PC-3 (cell line): ENCODE results near the gene NKX2-3. TPM values are rescaled to one million over a fixed set of nuclear protein-coding genes. Genes with fewer than 3 reads are reported as not detected.

Experiments used
- ATAC-seq: fragments of 200-7000 bp; cut with Tn5 transposase; 2 replicates; pipeline ENCODE4 v1.9.1; 2020; ENCODE audit warnings: mild to moderate bottlenecking, moderate library complexity
- BruUV-seq: library from RNA; stranded (reverse); fragments of 400-500 nt; replicated peaks from 2 replicates; lab custom pipeline; 2021; lab: Mats Ljungman, UMichigan
- CTCF ChIA-PET: fragments of 300-600 bp; sonication (Branson Sonifier 250); formaldehyde crosslinking; loops from one replicate; lab custom pipeline; 2022; ENCODE audit warnings: antibody characterized with exemption; lab: Charles Lee
- POLR2A ChIA-PET: fragments of 300-600 bp; sonication (Branson Sonifier 250); formaldehyde crosslinking; loops from one replicate; lab custom pipeline; 2022; ENCODE audit warnings: antibody characterized with exemption; ENCODE audit not compliant: unreplicated experiment; lab: Charles Lee
- DNase-seq: peaks from one replicate; pipeline ENCODE4 v3.0.0-alpha.2; 2015
- H2AFZ ChIP-seq: fragments of 300-600 bp; sonication (generic); 2 replicates; pipeline ENCODE4 v1.6.0; 2016; ENCODE audit warnings: antibody characterized with exemption, low read length
- H3F3A ChIP-seq: fragments of 300-600 bp; sonication (generic); one replicate; pipeline ENCODE4 v1.6.0; 2017; ENCODE audit warnings: antibody characterized with exemption, low read length, control low read depth, mild to moderate bottlenecking; ENCODE audit not compliant: unreplicated experiment
- H3K27ac ChIP-seq: fragments of 300-600 bp; sonication (generic); 2 replicates; pipeline ENCODE4 v1.5.1; 2016; ENCODE audit warnings: mild to moderate bottlenecking, low read length
- H3K27me3 ChIP-seq: fragments of 300-600 bp; sonication (generic); 2 replicates; pipeline ENCODE4 v1.6.1; 2016; ENCODE audit warnings: low read length, mixed read lengths
- H3K36me3 ChIP-seq: fragments of 300-600 bp; sonication (generic); 2 replicates; pipeline ENCODE4 v1.6.1; 2016; ENCODE audit warnings: low read depth, mixed run types, low read length, mixed read lengths
- H3K4me1 ChIP-seq: fragments of 300-600 bp; sonication (generic); 2 replicates; pipeline ENCODE4 v1.5.1; 2016; ENCODE audit warnings: low read length; ENCODE audit not compliant: insufficient read depth
- H3K4me2 ChIP-seq: fragments of 300-600 bp; sonication (generic); 2 replicates; pipeline ENCODE4 v1.6.0; 2016; ENCODE audit warnings: low read length
- H3K4me3 ChIP-seq: fragments of 300-600 bp; sonication (generic); 2 replicates; pipeline ENCODE4 v1.5.1; 2016; ENCODE audit warnings: mild to moderate bottlenecking, low read length, mixed read lengths
- H3K79me2 ChIP-seq: fragments of 300-600 bp; sonication (generic); 2 replicates; pipeline ENCODE4 v1.6.1; 2017; ENCODE audit warnings: low read length, mixed read lengths
- H3K9ac ChIP-seq: fragments of 300-600 bp; sonication (generic); 2 replicates; pipeline ENCODE4 v1.6.0; 2016; ENCODE audit warnings: mild to moderate bottlenecking, low read length
- H3K9me2 ChIP-seq: fragments of 300-600 bp; sonication (generic); replicated peaks from 2 replicates; pipeline ENCODE4 v1.6.1; 2016; ENCODE audit warnings: mixed run types, low read length, mixed read lengths
- H3K9me3 ChIP-seq: fragments of 300-600 bp; sonication (generic); 2 replicates; pipeline ENCODE4 v1.6.1; 2016; ENCODE audit warnings: low read length, mixed read lengths
- H4K20me1 ChIP-seq: fragments of 300-600 bp; sonication (generic); 2 replicates; pipeline ENCODE4 v1.6.1; 2016; ENCODE audit warnings: low read length, mixed read lengths
- EZH2 ChIP-seq: fragments of 300-600 bp; sonication (generic); IDR thresholded peaks from one replicate; pipeline ENCODE4 v1.6.1; 2017; ENCODE audit warnings: antibody characterized with exemption, mild to moderate bottlenecking, low read length; ENCODE audit not compliant: unreplicated experiment
- EZH2phosphoT487 ChIP-seq: fragments of 300-600 bp; sonication (generic); IDR thresholded peaks from 2 replicates; pipeline ENCODE4 v1.6.1; 2018; ENCODE audit warnings: mild to moderate bottlenecking, antibody characterized with exemption, low read length, borderline replicate concordance
- intact Hi-C: fragments of 100-400 bp; cut with micrococcal nuclease; formaldehyde crosslinking; loops from 2 replicates; pipeline ENCODE4 v1.9.0; 2023
- total RNA-seq: library from RNA; depleted of rRNA; stranded (reverse); fragments of >200 nt; gene quantifications from 2 replicates; pipeline ENCODE4 v1.2.3, GENCODE V29; 2014
- TF ChIP-seq, protein P1 (sequence below): fragments of 300-600 bp; sonication (generic); conservative IDR thresholded peaks from 2 replicates; pipeline ENCODE4 v1.5.1; 2017; ENCODE audit warnings: antibody characterized with exemption, low read depth, mild to moderate bottlenecking, low read length

Gene NKX2-3
- total RNA-seq, 1 experiment from 2014 or later: 0.07 TPM

DNA sequence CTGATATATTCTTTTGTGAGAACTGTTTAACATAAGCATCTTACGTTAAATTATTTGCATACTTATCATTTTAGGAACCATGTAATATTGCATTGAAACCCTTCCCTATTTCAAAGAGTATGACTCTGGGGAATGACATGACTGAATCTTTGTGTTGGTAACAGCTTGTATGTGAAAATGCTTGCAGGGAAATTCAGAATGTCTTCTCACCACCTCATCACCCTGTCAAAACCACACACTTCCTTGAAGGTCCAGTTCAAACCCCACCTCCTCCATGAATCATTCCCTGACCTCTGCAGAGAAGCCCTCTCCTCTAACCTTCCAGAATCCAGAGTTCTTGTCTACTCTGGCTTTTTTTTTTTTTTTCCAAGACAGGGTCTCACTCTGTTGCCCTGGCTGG, 26.3 kb upstream of the NKX2-3 start:
- POLR2A ChIA-PET: no interaction called here
- Histone ChIP-seq H3K79me2 (no peaks in the 10 kb centered on the region), H3K9me2 (no peaks in the 10 kb centered on the region), H3K9ac (no peak overlapping the region), H2AFZ (no peak overlapping the region), H3K36me3 (no peaks in the 10 kb centered on the region), H3K4me3 (no peak overlapping the region), H4K20me1 (no peaks in the 10 kb centered on the region), H3F3A (no peaks in the 10 kb centered on the region), H3K9me3 (no peaks in the 10 kb centered on the region), H3K27me3 (peaks cover 12% of the 10 kb centered on the region), H3K4me1 (no peaks in the 10 kb centered on the region), H3K4me2 (no peak overlapping the region), H3K27ac (no peak overlapping the region)
- TF ChIP-seq, protein P1, sequence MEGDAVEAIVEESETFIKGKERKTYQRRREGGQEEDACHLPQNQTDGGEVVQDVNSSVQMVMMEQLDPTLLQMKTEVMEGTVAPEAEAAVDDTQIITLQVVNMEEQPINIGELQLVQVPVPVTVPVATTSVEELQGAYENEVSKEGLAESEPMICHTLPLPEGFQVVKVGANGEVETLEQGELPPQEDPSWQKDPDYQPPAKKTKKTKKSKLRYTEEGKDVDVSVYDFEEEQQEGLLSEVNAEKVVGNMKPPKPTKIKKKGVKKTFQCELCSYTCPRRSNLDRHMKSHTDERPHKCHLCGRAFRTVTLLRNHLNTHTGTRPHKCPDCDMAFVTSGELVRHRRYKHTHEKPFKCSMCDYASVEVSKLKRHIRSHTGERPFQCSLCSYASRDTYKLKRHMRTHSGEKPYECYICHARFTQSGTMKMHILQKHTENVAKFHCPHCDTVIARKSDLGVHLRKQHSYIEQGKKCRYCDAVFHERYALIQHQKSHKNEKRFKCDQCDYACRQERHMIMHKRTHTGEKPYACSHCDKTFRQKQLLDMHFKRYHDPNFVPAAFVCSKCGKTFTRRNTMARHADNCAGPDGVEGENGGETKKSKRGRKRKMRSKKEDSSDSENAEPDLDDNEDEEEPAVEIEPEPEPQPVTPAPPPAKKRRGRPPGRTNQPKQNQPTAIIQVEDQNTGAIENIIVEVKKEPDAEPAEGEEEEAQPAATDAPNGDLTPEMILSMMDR: no peak
- TF ChIP-seq EZH2 (no peak), EZH2phosphoT487 (no peak)
- intact Hi-C loops: no loop called here
- no peak for DNase-seq
- ATAC-seq: no peak
- BruUV-seq: no TSS peak
- CTCF ChIA-PET: no interaction called here

DNA sequence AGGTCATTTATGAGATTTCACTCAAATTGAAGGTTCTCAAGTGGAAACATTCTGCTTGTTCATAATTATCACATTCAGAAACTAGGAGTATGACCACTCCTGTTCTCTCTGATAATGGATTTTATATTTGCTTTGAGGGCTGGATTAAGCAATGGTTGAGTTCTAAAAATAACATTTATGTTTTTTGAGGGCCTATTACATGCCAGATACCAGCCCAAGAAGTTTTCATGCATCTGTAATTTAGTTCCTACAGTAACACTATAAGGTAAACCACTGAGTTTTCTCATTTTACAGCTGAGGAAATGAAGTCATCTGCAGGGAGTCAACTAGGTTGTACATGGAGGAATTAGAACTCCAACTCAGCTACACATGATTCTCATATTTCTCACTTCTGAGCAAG, 25.5 kb upstream of the NKX2-3 start:
- BruUV-seq: no TSS peak
- DNase-seq (no peak), ATAC-seq (no peak)
- Histone ChIP-seq H3K36me3 (no peaks in the 10 kb centered on the region), H3K4me1 (no peaks in the 10 kb centered on the region), H4K20me1 (no peaks in the 10 kb centered on the region), H3K79me2 (no peaks in the 10 kb centered on the region), H3K9me3 (no peaks in the 10 kb centered on the region), H3K4me3 (no peak overlapping the region), H3K4me2 (no peak overlapping the region), H3K9me2 (no peaks in the 10 kb centered on the region), H2AFZ (no peak overlapping the region), H3K9ac (no peak overlapping the region), H3K27me3 (peaks cover 12% of the 10 kb centered on the region), H3F3A (no peaks in the 10 kb centered on the region), H3K27ac (no peak overlapping the region)
- intact Hi-C loops: no loop called here
- POLR2A ChIA-PET: no interaction called here
- CTCF ChIA-PET: no interaction called here
- TF ChIP-seq, protein P1: no peak

DNA sequence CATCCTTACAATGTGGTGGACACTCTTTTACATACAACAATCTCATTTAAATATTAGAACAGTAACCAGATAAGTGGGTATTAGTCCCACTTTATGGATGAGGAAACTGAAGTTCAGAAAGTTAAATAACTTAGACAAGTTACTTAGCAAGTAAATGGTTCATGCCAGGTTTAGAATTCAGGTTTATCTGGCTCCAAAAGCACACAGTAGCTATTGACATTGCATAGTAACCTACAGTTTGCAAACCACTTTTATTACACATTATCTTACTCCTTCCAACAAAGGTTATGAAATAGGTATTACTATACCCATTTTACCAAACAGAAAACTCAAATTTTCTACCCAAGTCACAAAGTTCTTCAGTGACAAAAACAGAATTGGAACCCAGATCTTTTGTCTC, 19.7 kb upstream of the NKX2-3 start:
- Histone ChIP-seq H2AFZ (no peak overlapping the region), H3K79me2 (no peaks in the 10 kb centered on the region), H3K4me2 (no peak overlapping the region), H3K9me3 (no peaks in the 10 kb centered on the region), H3F3A (no peaks in the 10 kb centered on the region), H3K9me2 (no peaks in the 10 kb centered on the region), H3K36me3 (no peaks in the 10 kb centered on the region), H3K9ac (no peak overlapping the region), H3K4me3 (no peak overlapping the region), H4K20me1 (no peaks in the 10 kb centered on the region), H3K27ac (no peak overlapping the region), H3K27me3 (peaks cover 14% of the 10 kb centered on the region), H3K4me1 (no peaks in the 10 kb centered on the region)
- intact Hi-C loops: no loop called here
- TF ChIP-seq, protein P1: no peak
- TF ChIP-seq EZH2phosphoT487 (no peak), EZH2 (no peak)
- no peak for DNase-seq
- ChIA-PET CTCF (no interaction called here), POLR2A (no interaction called here)
- BruUV-seq: no TSS peak
- ATAC-seq: no peak
